ENCODE measurements around the gene TENT4A.

DNA sequence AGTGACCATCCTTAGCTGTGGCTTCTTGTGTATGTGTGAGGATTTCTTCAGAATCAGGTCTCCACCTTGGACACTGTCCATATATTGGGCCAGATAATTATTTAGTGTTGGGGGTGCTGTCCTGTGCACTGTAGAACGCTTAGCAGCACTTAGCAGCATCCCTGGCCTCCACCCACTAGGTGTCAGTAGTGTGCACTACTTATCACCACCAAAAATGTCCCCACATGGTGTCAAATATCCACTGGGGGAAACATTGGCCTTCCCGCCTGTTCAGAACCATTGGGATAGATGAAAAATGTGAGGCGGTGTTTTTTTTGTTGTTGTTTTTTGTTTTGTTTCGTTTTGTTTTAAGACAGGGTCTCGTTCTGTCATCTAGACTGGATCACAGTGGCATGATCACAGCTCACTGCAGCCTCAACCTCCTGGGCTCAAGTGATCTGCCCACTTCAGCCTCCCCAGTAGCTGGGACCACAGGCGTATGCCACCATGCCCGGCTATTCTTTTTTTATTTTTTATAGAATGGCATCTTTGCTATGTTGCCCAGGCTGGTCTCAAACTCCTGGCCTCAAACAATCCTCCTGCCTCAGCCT lies 67.7 kb downstream of the TENT4A start:
- TF ChIP-seq, protein P1, sequence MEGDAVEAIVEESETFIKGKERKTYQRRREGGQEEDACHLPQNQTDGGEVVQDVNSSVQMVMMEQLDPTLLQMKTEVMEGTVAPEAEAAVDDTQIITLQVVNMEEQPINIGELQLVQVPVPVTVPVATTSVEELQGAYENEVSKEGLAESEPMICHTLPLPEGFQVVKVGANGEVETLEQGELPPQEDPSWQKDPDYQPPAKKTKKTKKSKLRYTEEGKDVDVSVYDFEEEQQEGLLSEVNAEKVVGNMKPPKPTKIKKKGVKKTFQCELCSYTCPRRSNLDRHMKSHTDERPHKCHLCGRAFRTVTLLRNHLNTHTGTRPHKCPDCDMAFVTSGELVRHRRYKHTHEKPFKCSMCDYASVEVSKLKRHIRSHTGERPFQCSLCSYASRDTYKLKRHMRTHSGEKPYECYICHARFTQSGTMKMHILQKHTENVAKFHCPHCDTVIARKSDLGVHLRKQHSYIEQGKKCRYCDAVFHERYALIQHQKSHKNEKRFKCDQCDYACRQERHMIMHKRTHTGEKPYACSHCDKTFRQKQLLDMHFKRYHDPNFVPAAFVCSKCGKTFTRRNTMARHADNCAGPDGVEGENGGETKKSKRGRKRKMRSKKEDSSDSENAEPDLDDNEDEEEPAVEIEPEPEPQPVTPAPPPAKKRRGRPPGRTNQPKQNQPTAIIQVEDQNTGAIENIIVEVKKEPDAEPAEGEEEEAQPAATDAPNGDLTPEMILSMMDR (IDR thresholded peaks at IDR 0.05) = peak in 3 of 5 experiments; percentile 12 to 27 (median 16)
- TF ChIP-seq POLR2A (IDR thresholded peaks at IDR 0.05) (no peak), POLR2AphosphoS5 (IDR thresholded peaks at IDR 0.05) (no peak)
